ENCODE data around the gene FOXC1. TPM values are rescaled to one million over a fixed set of nuclear protein-coding genes. Genes with fewer than 3 reads are reported as not detected.
A peak's percentile ranks its signal among the peaks of the same experiment; 100 is the strongest.

The FOXC1 gene
- total and polyA plus RNA-seq, 2 experiments from 2014 or later: 0.10 to 0.13 TPM

- H2AFZ ChIP-seq: 0 out of 2 replicates have a peak overlapping the region, but pooled peaks have one; percentile 14
- no peak overlapping the region for H3K4me2 ChIP-seq
- ATAC-seq (no peak), DNase-seq (ENCODE audit: low spot score) (no peak)
- no peaks in the 10 kb centered on the region for H3K9me3 Mint-ChIP-seq
- no peaks in the 10 kb centered on the region for H3K36me3 ChIP-seq (ENCODE audit: insufficient read depth)
- H3K9me2 ChIP-seq (ENCODE audit: insufficient read depth): no peaks in the 10 kb centered on the region
- H3K27me3 ChIP-seq (ENCODE audit: insufficient read depth): peaks cover 23% of the 10 kb centered on the region
- no peak overlapping the region for H3K4me3 Mint-ChIP-seq
- H3K79me2 ChIP-seq (replicated peaks; ENCODE audit: insufficient read depth): no peaks in the 10 kb centered on the region
- no peaks in the 10 kb centered on the region for H4K20me1 ChIP-seq (replicated peaks; ENCODE audit: insufficient read depth)
- H3K27ac Mint-ChIP-seq: no peak overlapping the region
- no peak overlapping the region for H3K4me3 ChIP-seq
- H3F3A ChIP-seq (replicated peaks; ENCODE audit: low read depth): no peaks in the 10 kb centered on the region
- H3K4me1 Mint-ChIP-seq: peaks cover 26% of the 10 kb centered on the region
- H3K4me1 ChIP-seq (ENCODE audit: insufficient read depth): peaks cover 5% of the 10 kb centered on the region; the same call in 1 of the 2 replicates
- TF ChIP-seq JUNB (IDR thresholded peaks at IDR 0.05; ENCODE audit: unreplicated experiment) (no peak), POLR2AphosphoS5 (IDR thresholded peaks at IDR 0.05; ENCODE audit: low read depth) (no peak), ETS1 (IDR thresholded peaks at IDR 0.05) (no peak), CTCF (conservative IDR thresholded peaks at IDR 0.05; ENCODE audit: low read depth in 2 of 2) (no peak), CREB1 (CRISPR knock-in tag; IDR thresholded peaks at IDR 0.05; ENCODE audit: low read depth) (no peak), EZH2 (IDR thresholded peaks at IDR 0.05; ENCODE audit: low read depth, unreplicated experiment) (no peak), STAT1 (IDR thresholded peaks at IDR 0.05; ENCODE audit: unreplicated experiment) (no peak), ZNF331 (CRISPR knock-in tag; IDR thresholded peaks at IDR 0.05; ENCODE audit: low read depth) (no peak), NANOG (IDR thresholded peaks at IDR 0.05; ENCODE audit: borderline replicate concordance) (no peak), REST (IDR thresholded peaks at IDR 0.05; ENCODE audit: unreplicated experiment) (no peak), EZH2phosphoT487 (IDR thresholded peaks at IDR 0.05; ENCODE audit: unreplicated experiment) (no peak), ZNF462 (CRISPR knock-in tag; IDR thresholded peaks at IDR 0.05) (no peak), ZNF114 (CRISPR knock-in tag; IDR thresholded peaks at IDR 0.05) (no peak)
- no peak overlapping the region for H3K27ac ChIP-seq (ENCODE audit: low read depth)
- H3K36me3 Mint-ChIP-seq (ENCODE audit: low read depth): no peaks in the 10 kb centered on the region
- peaks cover 56% of the 10 kb centered on the region for H3K27me3 Mint-ChIP-seq (ENCODE audit: insufficient read depth, low read depth, poor library complexity)
Observed at GRCh38 chr6:1598886-1599285, 10.8 kb upstream of the FOXC1 start.
